ENCODE results near the gene CORO2B.

The CORO2B gene

DNA sequence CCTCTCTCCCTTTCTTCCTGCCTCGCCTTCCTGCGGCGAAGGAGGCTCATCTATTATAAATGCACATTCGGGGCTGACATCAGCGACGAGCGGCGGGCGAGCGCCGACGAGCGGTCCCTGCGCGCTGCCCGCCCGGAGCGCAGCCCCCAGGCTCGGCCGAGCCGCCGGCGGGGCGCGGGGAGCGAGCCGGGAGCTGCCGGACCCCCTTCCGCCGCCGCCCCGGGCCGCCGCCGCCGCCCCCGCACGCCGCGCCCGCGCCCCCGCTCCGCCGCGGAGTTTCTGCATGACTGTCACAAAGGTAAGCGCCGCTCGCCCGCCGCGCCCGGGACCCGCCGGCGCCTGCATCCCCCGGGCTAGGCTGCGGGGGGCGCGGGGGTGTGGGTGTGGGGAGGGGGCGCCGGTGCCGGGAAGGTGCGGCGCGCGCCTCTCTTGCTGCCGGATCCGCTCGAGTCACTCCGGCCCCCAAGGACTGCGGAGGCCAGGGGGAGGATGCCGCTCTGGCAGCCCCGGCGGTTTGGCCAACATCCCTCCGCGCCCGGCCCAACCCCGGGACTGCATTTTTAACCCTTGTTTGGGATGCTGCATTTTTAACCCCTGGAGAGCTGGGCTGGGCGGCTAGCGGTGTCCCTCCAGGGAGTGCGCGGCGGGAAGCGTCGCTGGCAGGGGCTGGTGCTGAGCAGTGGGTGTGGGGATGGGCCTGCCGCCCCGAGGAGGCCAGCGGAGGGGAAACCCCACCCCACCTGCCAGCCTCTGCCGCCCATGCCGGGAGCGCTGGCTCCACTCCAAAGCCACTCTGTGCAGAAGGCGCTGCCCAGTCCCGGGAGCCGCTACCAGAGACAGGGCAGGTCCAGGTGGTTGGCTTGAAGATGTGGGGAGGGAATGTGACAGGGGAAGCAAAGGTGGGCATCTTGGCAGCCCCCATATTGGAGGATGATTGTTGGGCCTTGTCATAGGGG is at the start of gene CORO2B:
TSS of gene CORO2B (plus strand) at position 14 of the 956 bp plus-strand sequence. CDS start at position 284, 270 bp downstream.
- intact Hi-C loops (cut with DNase I) = no loop called here
- DNase-seq = peak in 33 of 42 donors; percentile 43 to 80 (median 63)

- intact Hi-C loops (cut with DNase I) = loop anchor here (10.0 kb wide), 1 partner anchor 217 kb away; no protein-coding TSS in a partner anchor
These were observed 47.2 kb upstream of the CORO2B start for GRCh38 chr15:68531387-68532179.

GRCh38 chr15:68536331-68537095 is 42.3 kb upstream of the CORO2B start:
- DNase-seq = no peak
- intact Hi-C loops (cut with DNase I) = loop anchor here (10.0 kb wide), 1 partner anchor 222 kb away; no protein-coding TSS in a partner anchor

More at GRCh38 chr15:68531387-68532179, 47.2 kb upstream of the CORO2B start:
- no peak for DNase-seq

- intact Hi-C loops (cut with DNase I) = loop anchor here (10.0 kb wide), 1 partner anchor 222 kb away; no protein-coding TSS in a partner anchor
These were observed 41.7 kb upstream of the CORO2B start for GRCh38 chr15:68537097-68537496.

DNA sequence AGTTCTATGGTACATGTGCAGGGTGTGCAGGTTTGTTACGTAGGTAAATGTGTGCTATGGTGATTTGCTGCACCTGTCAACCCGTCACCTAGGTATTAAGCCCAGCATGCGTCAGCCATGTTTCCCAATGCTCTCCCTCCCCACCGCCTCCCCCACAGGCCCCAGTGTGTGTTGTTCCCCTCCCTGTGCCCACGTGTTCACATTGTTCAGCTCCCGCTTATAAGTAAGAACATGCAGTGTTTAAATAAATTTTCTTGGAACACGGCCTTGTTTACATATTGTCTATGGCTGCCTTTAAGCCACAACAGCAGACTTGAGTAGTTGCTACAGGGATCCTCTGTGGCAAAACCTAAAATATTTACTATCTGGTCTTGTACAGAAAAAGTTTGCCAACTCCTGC is 41.3 kb upstream of the CORO2B start:
- DNase-seq = no peak
- intact Hi-C loops (cut with DNase I) = loop anchor here (10.0 kb wide), 1 partner anchor 223 kb away; no protein-coding TSS in a partner anchor

More at GRCh38 chr15:68537097-68537496, 41.7 kb upstream of the CORO2B start:
- DNase-seq = no peak

GRCh38 chr15:68538311-68538710 is 40.5 kb upstream of the CORO2B start:
- intact Hi-C loops (cut with DNase I) = loop anchor here (10.0 kb wide), 1 partner anchor 224 kb away; no protein-coding TSS in a partner anchor

DNA sequence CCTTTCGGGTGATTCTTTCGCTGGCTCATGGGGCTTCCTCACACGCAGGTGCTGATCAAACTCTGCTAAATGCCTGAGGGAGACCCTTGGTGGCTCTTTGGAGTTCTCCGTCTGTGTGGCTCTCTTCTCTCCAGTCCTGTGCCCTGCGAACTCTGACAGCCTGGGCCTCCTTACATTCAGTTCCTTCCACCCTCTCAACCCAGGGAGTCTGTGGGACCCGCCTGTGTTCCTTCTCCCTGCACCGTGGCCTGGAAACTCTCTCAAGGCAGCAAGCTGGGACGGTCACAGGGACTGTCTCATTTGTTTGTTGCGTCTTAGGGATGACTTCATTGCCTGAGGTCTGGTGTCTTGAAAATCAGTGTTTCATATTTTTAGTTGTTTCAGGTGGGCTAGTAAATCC is 37.0 kb upstream of the CORO2B start:
- intact Hi-C loops (cut with DNase I) = no loop called here
- no peak for DNase-seq

More at GRCh38 chr15:68538311-68538710, 40.5 kb upstream of the CORO2B start:
- no peak for DNase-seq

- no peak for DNase-seq
- intact Hi-C loops (cut with DNase I) = no loop called here
These were observed 36.4 kb upstream of the CORO2B start for GRCh38 chr15:68542348-68542747.

DNA sequence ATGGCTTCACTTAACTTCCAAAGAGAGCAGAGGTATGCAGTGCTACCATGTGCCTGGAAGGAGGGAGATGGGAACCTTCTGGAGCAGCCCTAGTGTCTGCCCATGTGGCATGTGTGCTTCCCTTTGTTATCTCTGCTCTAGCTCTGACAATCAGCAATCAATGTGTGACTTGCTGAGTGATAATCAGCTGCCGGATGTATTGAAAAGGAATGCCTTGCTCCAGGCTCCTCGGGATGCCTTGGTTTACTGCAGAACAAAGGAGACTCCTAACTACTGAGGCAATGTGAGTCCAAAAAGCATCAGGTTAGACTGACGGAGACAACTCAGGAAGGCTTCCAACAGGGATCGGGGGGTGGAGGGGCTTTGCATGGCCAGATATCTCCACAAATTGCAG is 36.0 kb upstream of the CORO2B start:
- DNase-seq = no peak
- intact Hi-C loops (cut with DNase I) = no loop called here

DNA sequence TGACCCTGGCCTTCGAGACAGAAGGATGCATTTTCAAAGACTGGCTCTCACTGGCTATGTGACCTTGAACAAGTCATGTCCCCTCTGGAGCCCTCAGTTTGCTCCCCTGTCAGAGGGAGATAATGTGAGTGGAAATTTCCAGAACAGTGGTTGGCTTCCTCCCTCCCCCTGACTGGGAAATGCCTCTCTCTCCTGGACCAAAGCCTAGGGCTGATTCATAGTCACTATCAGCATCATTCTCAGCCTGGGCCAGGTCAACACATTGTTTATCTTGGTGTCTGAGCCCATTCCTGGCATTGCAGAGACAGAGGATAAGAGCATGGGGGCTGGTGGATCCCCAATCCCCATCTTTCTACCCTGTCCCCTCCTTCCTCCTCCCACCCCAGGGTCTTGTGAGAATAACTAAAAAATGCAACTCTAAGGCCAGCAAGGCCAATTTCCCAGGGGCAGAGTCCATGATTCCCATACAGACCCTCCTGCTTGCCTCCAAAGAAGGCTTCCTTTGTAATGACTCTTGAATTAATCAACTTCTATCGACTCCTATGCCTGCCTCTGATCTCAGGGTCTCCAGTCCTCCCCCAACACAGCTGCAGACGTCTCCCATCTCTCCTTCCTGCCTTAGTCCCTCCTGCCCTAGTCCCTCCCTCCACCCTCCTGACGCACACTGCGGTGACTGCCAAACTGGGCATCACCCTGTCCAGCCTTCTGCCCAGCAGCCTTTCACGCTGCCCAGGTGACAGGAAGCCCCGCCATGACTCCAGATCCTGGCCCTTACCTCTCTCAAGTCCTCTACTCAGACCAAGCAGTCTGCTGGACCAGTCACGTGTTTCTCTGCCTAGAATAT is 35.4 kb upstream of the CORO2B start:
- intact Hi-C loops (cut with DNase I) = no loop called here
- peak in 6 of 42 donors; percentile 28 to 71 (median 43) for DNase-seq

GRCh38 chr15:68546318-68546717 is 32.5 kb upstream of the CORO2B start:
- DNase-seq = no peak
- intact Hi-C loops (cut with DNase I) = loop anchor here (5.0 kb wide), 1 partner anchor 376 kb away; no protein-coding TSS in a partner anchor

DNA sequence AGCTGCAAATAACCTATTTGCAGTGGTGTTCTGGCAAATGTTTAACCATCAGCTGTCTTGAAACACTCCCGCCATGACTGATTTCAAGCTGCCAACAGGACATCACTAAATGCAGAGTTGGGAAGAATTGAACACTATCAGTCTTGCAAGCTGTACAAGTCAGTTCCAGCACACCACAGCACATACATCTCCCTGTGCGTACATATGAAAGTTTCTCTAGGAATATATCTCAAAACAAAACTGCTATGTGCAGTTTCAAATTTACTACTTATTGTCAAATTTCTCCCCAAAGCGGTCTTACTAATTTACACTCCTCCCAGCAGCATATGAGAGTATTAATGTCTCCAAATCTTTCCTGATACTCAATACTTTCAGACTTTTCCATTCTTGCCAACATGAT is 30.4 kb upstream of the CORO2B start:
- no peak for DNase-seq

GRCh38 chr15:68550004-68550403 is 28.8 kb upstream of the CORO2B start:
- intact Hi-C loops (cut with DNase I) = loop anchor here (5.0 kb wide), 1 partner anchor 327 kb away; no protein-coding TSS in a partner anchor
- peak in 1 of 42 donors; percentile 10 for DNase-seq

More for the DNA sequence above, 30.4 kb upstream of the CORO2B start:
- intact Hi-C loops (cut with DNase I) = loop anchor here (5.0 kb wide), 1 partner anchor 374 kb away; no protein-coding TSS in a partner anchor

DNA sequence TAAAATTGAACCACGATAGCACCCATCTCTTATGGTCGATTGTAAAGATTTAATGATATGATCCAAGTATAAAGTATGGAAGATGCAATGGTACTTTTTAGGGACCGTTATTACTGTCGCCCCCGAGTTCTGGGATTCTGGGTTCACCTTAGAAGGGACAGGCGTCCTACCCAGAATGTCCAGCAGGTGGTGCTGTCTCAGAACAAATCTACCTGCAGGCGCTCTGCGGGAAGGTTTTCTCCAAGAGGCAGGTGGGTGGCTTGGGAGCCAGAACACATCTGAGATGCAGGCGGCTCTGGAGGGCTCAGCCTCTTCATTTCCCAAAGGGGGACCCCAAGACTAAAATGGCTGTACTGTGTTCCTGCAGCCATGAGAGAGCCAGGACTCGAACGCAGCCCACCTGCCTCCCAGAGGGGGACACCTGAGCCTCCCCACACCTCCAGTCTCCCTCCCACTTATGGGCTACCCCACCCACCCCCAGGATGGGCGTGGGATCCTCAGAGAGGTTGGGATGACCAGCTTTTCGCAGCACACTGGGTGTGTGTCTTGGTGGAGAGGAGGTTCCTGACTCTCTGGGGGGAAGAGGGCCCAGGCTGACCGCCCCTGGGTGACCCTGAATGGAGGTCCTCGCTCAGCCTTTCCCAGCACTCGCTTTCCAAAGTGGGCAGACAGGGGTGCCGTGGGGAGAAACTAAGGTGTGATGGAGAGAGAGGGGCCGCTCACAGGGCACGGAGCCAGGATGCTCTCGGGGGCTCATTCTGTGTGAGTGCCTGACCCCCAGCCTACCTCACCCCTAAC is 28.1 kb upstream of the CORO2B start:
- intact Hi-C loops (cut with DNase I) = loop anchor here (5.0 kb wide), 1 partner anchor 327 kb away; no protein-coding TSS in a partner anchor
- DNase-seq = peak; percentile 72 to 96 (median 90)

DNA sequence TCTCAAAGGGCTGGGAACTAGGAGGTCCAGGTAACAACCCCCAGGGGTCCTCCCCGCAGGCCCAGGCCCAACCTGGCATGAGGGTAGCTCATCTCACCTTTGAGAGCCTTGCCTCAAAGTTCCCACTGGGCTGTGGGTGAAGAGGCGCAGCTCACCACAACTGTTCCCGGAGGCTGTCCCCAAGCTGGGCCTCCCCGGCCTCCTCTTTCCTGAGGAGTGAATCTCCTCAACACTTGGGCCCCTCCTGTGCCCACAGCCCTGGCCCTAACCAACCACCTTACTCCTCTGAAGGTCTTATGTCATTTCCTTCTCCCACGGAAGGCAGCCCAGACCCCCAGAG is 27.5 kb upstream of the CORO2B start:
- intact Hi-C loops (cut with DNase I) = loop anchor here (5.0 kb wide), 1 partner anchor 326 kb away; no protein-coding TSS in a partner anchor
- DNase-seq = no peak

- DNase-seq = peak in 1 of 42 donors; percentile 27
- intact Hi-C loops (cut with DNase I) = loop anchor here (5.0 kb wide), 1 partner anchor 325 kb away; no protein-coding TSS in a partner anchor
These were observed 26.4 kb upstream of the CORO2B start for GRCh38 chr15:68552344-68552743.

Data from head of caudate nucleus (tissue), 42 donors.